GM20000 (cell line): ENCODE measurements around the gene LEPR.

Source experiments
- DNase-seq: peaks from one replicate; pipeline ENCODE4 v3.0.0; 2012; ENCODE audit warnings: low spot score
- CTCF ChIP-seq: IDR thresholded peaks from 2 replicates; pipeline ENCODE4 v1.5.1; 2012; ENCODE audit warnings: mild to moderate bottlenecking, control low read depth; ENCODE audit errors: extremely low read depth, missing control alignments

Gene LEPR

GRCh38 chr1:65425697-65426096 lies 5.2 kb downstream of the LEPR start:
- no peak for TF ChIP-seq CTCF
- DNase-seq, result no peak

GRCh38 chr1:65429078-65429477 lies 8.6 kb downstream of the LEPR start:
- no peak for DNase-seq
- TF ChIP-seq CTCF, result no peak

- DNase-seq, result no peak
- no peak for TF ChIP-seq CTCF
Observed at GRCh38 chr1:65429806-65430205, 9.3 kb downstream of the LEPR start.

- peak; percentile 22 for DNase-seq
- TF ChIP-seq CTCF, result peak; percentile 25
Observed at GRCh38 chr1:65431111-65431705, 10.7 kb downstream of the LEPR start.

- no peak for TF ChIP-seq CTCF
- DNase-seq, result no peak
Observed at GRCh38 chr1:65432918-65433317, 12.4 kb downstream of the LEPR start.

- TF ChIP-seq CTCF, result no peak
- no peak for DNase-seq
Observed at GRCh38 chr1:65434255-65434654, 13.8 kb downstream of the LEPR start.

GRCh38 chr1:65434760-65435159 lies 14.3 kb downstream of the LEPR start:
- TF ChIP-seq CTCF, result no peak
- no peak for DNase-seq

GRCh38 chr1:65435987-65436386 lies 15.5 kb downstream of the LEPR start:
- DNase-seq, result no peak
- TF ChIP-seq CTCF, result no peak
